ENCODE results near the gene FARP1. TPM values are rescaled to one million over a fixed set of nuclear protein-coding genes. Genes with fewer than 3 reads are reported as not detected.
A peak's percentile ranks its signal among the peaks of the same experiment; 100 is the strongest.

Gene FARP1
- total and polyA plus RNA-seq, 2 donors = 30.6 to 81.7 TPM

DNA sequence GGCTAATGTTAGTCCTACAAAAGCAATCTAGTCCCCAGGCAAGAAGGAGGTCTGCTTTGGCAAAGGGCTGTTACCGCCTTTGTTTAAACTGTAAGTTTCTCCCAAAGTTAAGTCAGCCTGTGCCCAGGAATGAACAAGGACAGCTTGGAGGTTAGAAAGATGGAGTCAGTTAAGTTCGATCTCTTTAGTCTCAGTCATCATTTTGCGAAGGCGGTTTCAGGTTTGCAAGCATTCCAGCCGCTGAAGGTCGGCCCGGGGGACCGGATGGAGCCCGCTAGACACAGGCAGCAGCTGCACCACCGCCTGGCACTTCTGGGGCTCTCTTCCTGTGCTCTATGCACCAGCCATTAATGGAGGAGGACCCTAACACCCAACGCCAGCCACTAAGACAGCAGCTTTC lies 342.7 kb downstream of the FARP1 start:
- no peak for DNase-seq (ENCODE audit: extremely low spot score)
- Histone ChIP-seq H3K4me1 (ENCODE audit: insufficient read depth) (no peaks in the 10 kb centered on the region), H3K36me3 (ENCODE audit: insufficient read depth) (no peaks in the 10 kb centered on the region), H3K4me3 (ENCODE audit: low read depth, low read length) (no peak overlapping the region), H3K27ac (ENCODE audit: low read depth) (no peak overlapping the region)
- WGBS = 86% methylated on average over 11 of the region's 11 CpGs

GRCh38 chr13:98486412-98486811 lies 343.5 kb downstream of the FARP1 start:
- DNase-seq (ENCODE audit: extremely low spot score) = no peak
- Histone ChIP-seq H3K4me3 (ENCODE audit: low read depth, low read length) (no peak overlapping the region), H3K4me1 (ENCODE audit: insufficient read depth) (no peaks in the 10 kb centered on the region), H3K27ac (ENCODE audit: low read depth) (no peak overlapping the region), H3K36me3 (ENCODE audit: insufficient read depth) (no peaks in the 10 kb centered on the region)
- WGBS = 88% methylated on average over 8 of the region's 8 CpGs

DNA sequence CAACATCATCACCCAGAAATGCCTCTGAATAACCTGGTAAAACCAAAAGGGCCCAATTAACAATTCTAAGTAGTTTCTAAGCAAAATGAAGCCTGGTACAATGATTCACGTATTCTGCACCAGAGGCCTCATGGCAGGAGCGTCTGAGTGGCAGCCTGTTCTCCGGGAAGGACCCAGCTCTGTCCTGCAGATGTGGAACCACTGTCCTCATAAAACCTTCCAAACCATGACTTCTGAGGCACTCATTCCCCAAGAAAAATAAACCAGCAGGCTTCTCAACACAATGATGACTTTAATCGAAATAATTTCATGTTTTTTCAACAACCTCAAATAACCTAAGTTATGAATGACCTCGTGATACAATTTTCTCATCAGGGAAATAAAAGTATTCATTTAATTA lies 344.1 kb downstream of the FARP1 start:
- H3K27ac ChIP-seq (ENCODE audit: low read depth) = no peak overlapping the region
- H3K4me1 ChIP-seq (ENCODE audit: insufficient read depth) = no peaks in the 10 kb centered on the region
- WGBS = 85% methylated on average over 5 of the region's 5 CpGs

DNA sequence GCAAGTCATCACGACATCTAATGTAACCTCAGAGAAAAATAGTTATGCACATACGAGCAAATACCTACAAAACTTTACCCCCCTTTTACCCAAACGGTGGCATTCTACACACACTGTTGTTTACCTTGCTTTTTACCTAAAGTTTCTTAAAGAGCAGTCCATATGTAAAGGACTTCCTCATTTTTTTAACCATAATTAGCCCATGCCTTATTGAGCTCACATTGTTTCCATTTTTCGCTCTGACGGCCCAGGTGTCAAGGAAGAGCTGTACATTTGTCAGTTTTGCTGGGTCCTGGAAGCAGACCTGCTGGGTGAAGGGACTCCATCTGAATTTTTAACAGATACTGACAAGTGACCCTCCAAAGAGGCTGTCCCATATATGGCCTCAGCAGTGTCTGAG lies 344.6 kb downstream of the FARP1 start:
- Histone ChIP-seq H3K36me3 (ENCODE audit: insufficient read depth) (no peaks in the 10 kb centered on the region), H3K27ac (ENCODE audit: low read depth) (no peak overlapping the region), H3K4me3 (ENCODE audit: low read depth, low read length) (no peak overlapping the region), H3K4me1 (ENCODE audit: insufficient read depth) (no peaks in the 10 kb centered on the region)
- no peak for DNase-seq (ENCODE audit: extremely low spot score)
- 81% methylated on average over 5 of the region's 5 CpGs for WGBS

More for the DNA sequence above, 344.1 kb downstream of the FARP1 start:
- no peaks in the 10 kb centered on the region for H3K36me3 ChIP-seq (ENCODE audit: insufficient read depth)
- no peak for DNase-seq (ENCODE audit: extremely low spot score)
- H3K4me3 ChIP-seq (ENCODE audit: low read depth, low read length) = no peak overlapping the region

DNA sequence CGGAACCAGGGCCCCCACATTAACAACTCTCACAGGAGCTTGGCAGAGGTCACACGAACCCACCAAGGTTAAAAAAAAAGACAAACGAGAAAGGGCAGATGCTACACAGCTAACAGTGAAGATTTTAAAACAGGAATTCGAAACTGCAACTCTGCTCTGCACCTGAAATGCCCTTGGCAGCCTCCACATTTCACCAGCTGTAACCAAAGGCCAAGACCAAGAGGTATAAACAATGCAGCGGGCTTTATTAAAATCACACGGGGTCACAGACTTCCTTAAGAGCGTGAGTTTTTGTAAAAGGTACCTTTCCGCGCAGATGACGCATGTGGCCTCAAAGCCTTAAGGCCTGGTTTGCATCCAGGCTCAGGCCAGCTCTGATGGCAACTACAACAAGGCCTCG lies 345.8 kb downstream of the FARP1 start:
- DNase-seq (ENCODE audit: extremely low spot score) = no peak
- Histone ChIP-seq H3K4me3 (ENCODE audit: low read depth, low read length) (no peak overlapping the region), H3K4me1 (ENCODE audit: insufficient read depth) (no peaks in the 10 kb centered on the region), H3K27ac (ENCODE audit: low read depth) (no peak overlapping the region), H3K36me3 (ENCODE audit: insufficient read depth) (no peaks in the 10 kb centered on the region)
- 79% methylated on average over 11 of the region's 11 CpGs for WGBS

DNA sequence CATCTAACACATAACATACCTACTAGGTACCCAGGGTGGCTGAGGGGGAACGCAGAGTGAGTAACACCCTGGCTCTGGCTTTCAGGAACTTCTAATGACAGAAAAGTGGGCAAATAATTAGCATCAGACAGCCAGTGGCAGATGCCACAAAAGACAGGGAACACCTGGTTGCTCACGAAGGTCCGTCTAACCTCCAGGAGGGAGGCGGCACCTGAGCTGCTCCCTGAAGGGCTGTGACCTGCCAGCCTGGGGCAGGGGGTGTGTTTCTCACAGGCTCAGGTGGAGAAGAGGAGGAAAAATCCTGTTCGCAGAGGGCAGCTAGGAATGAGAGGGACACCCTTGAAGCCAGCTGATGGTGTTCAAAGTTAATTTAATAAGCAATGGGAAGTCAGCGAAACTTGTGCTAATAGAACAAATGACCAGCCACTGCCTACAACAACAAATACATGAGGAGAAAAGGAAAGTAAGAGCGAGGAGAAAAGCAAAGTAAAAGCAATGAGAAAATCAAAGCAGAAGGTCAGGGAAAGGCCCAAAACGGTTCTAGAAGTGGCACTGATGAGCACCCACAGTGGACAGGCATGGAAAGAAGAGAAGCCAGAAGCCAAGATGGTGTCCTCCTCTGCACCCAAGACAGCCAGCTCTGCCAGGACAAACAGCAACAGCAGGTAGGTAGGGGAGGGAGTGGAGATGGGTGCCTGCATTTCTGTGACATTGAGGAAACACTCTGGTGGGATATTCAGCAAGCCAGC lies 346.7 kb downstream of the FARP1 start:
- WGBS = 86% methylated on average over 8 of the region's 8 CpGs
- peak overlapping the region; percentile 12 for H3K27ac ChIP-seq (ENCODE audit: low read depth)
- H3K4me1 ChIP-seq (ENCODE audit: insufficient read depth) = peaks cover under 1% of the 10 kb centered on the region
- no peaks in the 10 kb centered on the region for H3K36me3 ChIP-seq (ENCODE audit: insufficient read depth)
- no peak overlapping the region for H3K4me3 ChIP-seq (ENCODE audit: low read depth, low read length)
- no peak for DNase-seq (ENCODE audit: extremely low spot score)

- Histone ChIP-seq H3K4me3 (ENCODE audit: low read depth, low read length) (no peak overlapping the region), H3K27ac (ENCODE audit: low read depth) (peak overlapping the region; percentile 12), H3K4me1 (ENCODE audit: insufficient read depth) (peaks cover 3% of the 10 kb centered on the region), H3K36me3 (ENCODE audit: insufficient read depth) (no peaks in the 10 kb centered on the region)
- DNase-seq (ENCODE audit: extremely low spot score) = no peak
- WGBS = 57% methylated on average over 9 of the region's 9 CpGs
Observed at GRCh38 chr13:98490195-98490836, 347.4 kb downstream of the FARP1 start.

GRCh38 chr13:98490866-98491265 lies 348.0 kb downstream of the FARP1 start:
- WGBS = 65% methylated on average over 8 of the region's 8 CpGs
- H3K4me1 ChIP-seq (ENCODE audit: insufficient read depth) = peaks cover 3% of the 10 kb centered on the region
- no peak for DNase-seq (ENCODE audit: extremely low spot score)
- H3K36me3 ChIP-seq (ENCODE audit: insufficient read depth) = no peaks in the 10 kb centered on the region
- no peak overlapping the region for H3K27ac ChIP-seq (ENCODE audit: low read depth)
- no peak overlapping the region for H3K4me3 ChIP-seq (ENCODE audit: low read depth, low read length)

- peak overlapping the region; percentile 25 for H3K27ac ChIP-seq (ENCODE audit: low read depth)
- H3K36me3 ChIP-seq (ENCODE audit: insufficient read depth) = no peaks in the 10 kb centered on the region
- H3K4me1 ChIP-seq (ENCODE audit: insufficient read depth) = peaks cover 6% of the 10 kb centered on the region
- WGBS = 79% methylated on average over 6 of the region's 6 CpGs
- no peak overlapping the region for H3K4me3 ChIP-seq (ENCODE audit: low read depth, low read length)
- no peak for DNase-seq (ENCODE audit: extremely low spot score)
Observed at GRCh38 chr13:98492335-98493041, 349.6 kb downstream of the FARP1 start.

GRCh38 chr13:98493042-98493712 lies 350.3 kb downstream of the FARP1 start:
- peak; percentile 36 for DNase-seq (ENCODE audit: extremely low spot score)
- WGBS = 28% methylated on average over 6 of the region's 6 CpGs
- H3K4me3 ChIP-seq (ENCODE audit: low read depth, low read length) = no peak overlapping the region
- no peaks in the 10 kb centered on the region for H3K36me3 ChIP-seq (ENCODE audit: insufficient read depth)
- H3K4me1 ChIP-seq (ENCODE audit: insufficient read depth) = peaks cover 7% of the 10 kb centered on the region
- H3K27ac ChIP-seq (ENCODE audit: low read depth) = no peak overlapping the region

DNA sequence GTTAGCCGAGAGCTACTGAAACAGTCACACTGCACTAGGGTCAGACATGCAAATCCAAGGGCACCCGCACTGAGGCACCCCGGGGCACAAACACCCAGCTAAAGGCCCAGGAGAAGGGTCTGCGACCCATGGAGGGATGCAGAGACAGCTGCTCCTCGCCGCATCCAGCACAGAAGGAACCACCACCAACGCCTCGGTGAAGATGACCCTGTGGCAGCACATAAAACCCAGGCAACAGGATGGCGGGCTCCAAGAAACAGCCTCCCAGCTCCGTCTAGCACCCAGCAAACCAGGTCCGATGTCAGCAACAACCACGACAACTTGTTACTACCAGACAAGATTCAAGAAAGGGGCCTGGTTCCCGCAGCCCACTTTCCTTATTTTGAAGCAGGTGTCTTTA lies 351.9 kb downstream of the FARP1 start:
- peaks cover 7% of the 10 kb centered on the region for H3K4me1 ChIP-seq (ENCODE audit: insufficient read depth)
- H3K4me3 ChIP-seq (ENCODE audit: low read depth, low read length) = no peak overlapping the region
- no peaks in the 10 kb centered on the region for H3K36me3 ChIP-seq (ENCODE audit: insufficient read depth)
- DNase-seq (ENCODE audit: extremely low spot score) = no peak
- 91% methylated on average over 13 of the region's 13 CpGs for WGBS
- peak overlapping the region; percentile 30 for H3K27ac ChIP-seq (ENCODE audit: low read depth)

DNA sequence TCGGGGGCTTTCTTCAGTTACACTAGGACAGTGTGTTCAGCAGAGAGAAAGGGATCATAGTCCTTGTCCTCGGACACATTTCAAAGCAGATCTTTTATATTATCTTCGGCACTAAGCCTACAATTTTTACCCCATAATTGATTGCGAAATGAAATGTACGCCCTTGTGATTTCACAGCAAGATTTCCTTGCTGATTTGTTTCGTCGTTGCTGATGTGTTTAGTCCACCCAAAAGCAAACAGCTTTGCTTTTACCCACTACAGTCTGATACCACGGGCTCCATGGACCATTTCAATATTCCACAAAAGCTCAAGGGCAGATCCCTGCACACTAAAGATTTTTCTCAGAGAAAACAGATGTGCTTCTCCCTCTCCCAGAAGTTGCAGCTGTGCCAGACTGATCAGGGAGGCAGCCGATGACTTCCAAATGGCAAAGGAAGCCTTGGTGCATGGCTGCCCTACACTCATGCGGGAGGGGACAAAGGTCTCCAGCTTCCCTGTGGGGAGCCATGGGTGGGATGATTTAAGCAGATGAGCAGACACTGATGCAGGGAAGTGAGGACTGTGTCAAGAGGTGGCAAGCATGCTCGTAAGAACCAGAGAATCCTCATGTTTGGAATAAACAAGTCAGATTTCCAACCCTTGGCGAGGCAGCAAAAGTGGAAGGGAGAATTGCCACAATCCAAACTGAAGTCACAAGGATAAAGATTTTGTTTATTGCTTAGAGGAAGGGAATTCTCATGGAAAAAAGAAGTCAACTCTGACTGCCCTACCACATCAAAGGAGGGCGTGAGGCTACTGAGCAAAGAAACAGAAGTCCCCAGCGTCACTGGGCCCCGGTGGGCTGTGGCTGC lies 353.0 kb downstream of the FARP1 start:
- Histone ChIP-seq H3K27ac (ENCODE audit: low read depth) (peak overlapping the region; percentile 46), H3K4me3 (ENCODE audit: low read depth, low read length) (no peak overlapping the region)

DNA sequence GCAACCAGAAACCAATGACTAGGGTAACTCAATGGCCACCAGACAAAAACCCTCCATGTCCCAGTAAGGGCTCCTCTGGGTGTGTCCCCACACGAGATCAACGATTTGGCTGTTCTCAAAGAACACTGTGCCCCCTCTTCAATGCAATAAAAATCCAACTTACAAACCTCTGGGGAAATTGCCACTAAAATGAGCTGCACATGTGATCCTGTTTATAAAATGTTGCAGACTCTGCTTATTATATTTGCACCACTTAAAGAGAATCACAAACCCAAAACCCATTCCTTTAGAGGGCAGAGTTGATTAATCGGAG lies 353.5 kb downstream of the FARP1 start:
- WGBS = 24% methylated on average over 3 of the region's 3 CpGs
- Histone ChIP-seq H3K4me3 (ENCODE audit: low read depth, low read length) (no peak overlapping the region), H3K4me1 (ENCODE audit: insufficient read depth) (peaks cover 7% of the 10 kb centered on the region)

More for the DNA sequence above, 353.0 kb downstream of the FARP1 start:
- Histone ChIP-seq H3K4me1 (ENCODE audit: insufficient read depth) (peaks cover 7% of the 10 kb centered on the region), H3K36me3 (ENCODE audit: insufficient read depth) (no peaks in the 10 kb centered on the region)
- 21% methylated on average over 15 of the region's 15 CpGs for WGBS
- DNase-seq (ENCODE audit: extremely low spot score) = no peak

More for the DNA sequence above, 353.5 kb downstream of the FARP1 start:
- no peak for DNase-seq (ENCODE audit: extremely low spot score)
- Histone ChIP-seq H3K36me3 (ENCODE audit: insufficient read depth) (no peaks in the 10 kb centered on the region), H3K27ac (ENCODE audit: low read depth) (peak overlapping the region; percentile 91)

Measured in urinary bladder (tissue), 4 donors.